ENCODE data around the gene PANK4. TPM values are rescaled to one million over a fixed set of nuclear protein-coding genes. Genes with fewer than 3 reads are reported as not detected.

Gene PANK4
- total RNA-seq, 6 experiments from 2014 or later, result 9.6 to 18.9 (median 13.4) TPM

DNA sequence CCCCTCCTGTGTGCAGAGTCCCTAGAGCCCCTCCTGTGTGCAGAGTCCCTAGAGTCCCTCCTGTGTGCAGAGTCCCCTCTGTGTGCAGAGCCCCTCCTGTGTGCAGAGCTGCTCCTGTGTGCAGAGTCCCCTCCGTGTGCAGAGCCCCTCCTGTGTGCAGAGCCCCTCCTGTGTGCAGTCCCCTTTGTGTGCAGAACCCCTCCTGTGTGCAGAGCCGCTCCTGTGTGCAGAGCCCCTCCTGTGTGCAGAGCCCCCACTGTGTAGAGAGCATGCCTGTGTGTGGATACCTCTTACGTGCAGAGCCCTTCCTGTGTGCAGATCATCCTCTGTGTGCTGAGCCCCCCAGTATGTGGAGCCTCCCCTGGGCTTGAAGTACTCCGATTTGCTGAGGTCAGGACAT lies 12.0 kb upstream of the PANK4 start:
- DNase-seq (no peak), ATAC-seq (no peak)
- 83% methylated on average over 1 of the region's 4 CpGs for WGBS (ENCODE audit: insufficient coverage, low coverage, low lambda C conversion rate, missing lambda C conversion rate)
- intact Hi-C loops (cut with DNase I), result no loop called here
- Histone ChIP-seq H3K27ac (no peak overlapping the region), H3K9me3 (no peaks in the 10 kb centered on the region), H3K36me3 (no peaks in the 10 kb centered on the region), H3K27me3 (no peaks in the 10 kb centered on the region), H3K4me3 (no peak overlapping the region), H3K4me1 (no peaks in the 10 kb centered on the region)
- TF ChIP-seq, protein P1, sequence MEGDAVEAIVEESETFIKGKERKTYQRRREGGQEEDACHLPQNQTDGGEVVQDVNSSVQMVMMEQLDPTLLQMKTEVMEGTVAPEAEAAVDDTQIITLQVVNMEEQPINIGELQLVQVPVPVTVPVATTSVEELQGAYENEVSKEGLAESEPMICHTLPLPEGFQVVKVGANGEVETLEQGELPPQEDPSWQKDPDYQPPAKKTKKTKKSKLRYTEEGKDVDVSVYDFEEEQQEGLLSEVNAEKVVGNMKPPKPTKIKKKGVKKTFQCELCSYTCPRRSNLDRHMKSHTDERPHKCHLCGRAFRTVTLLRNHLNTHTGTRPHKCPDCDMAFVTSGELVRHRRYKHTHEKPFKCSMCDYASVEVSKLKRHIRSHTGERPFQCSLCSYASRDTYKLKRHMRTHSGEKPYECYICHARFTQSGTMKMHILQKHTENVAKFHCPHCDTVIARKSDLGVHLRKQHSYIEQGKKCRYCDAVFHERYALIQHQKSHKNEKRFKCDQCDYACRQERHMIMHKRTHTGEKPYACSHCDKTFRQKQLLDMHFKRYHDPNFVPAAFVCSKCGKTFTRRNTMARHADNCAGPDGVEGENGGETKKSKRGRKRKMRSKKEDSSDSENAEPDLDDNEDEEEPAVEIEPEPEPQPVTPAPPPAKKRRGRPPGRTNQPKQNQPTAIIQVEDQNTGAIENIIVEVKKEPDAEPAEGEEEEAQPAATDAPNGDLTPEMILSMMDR (IDR thresholded peaks at IDR 0.05), result no peak
- no peak for TF ChIP-seq POLR2A (IDR thresholded peaks at IDR 0.05)

DNA sequence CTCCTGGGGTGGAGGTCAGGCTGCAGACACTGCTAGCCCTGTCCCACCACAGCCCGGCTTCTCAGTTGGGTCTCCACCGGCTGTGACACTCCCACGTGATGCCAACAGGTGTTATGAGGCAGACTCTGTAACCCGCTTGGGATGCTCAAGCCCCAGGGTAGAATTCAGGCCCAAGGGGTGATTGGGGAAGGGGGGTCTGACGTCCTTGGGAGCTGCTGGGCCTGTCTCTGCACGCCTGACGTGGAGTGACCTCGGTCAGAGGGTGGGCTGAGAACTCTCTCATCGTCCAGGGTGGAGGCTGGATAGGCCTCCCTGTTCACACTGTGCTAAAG lies 11.4 kb upstream of the PANK4 start:
- H3K4me3 ChIP-seq, result no peak overlapping the region
- H3K27ac ChIP-seq, result no peak overlapping the region
- TF ChIP-seq POLR2A (IDR thresholded peaks at IDR 0.05), result no peak
- TF ChIP-seq, protein P1 (IDR thresholded peaks at IDR 0.05), result no peak
- intact Hi-C loops (cut with DNase I), result no loop called here
- DNase-seq (no peak), ATAC-seq (no peak)
- WGBS (ENCODE audit: insufficient coverage, low coverage, low lambda C conversion rate, missing lambda C conversion rate), result no CpG with 5 or more reads among the region's 9 CpGs
- no peaks in the 10 kb centered on the region for H3K36me3 ChIP-seq
- H3K4me1 ChIP-seq, result no peaks in the 10 kb centered on the region
- H3K27me3 ChIP-seq, result no peaks in the 10 kb centered on the region
- no peaks in the 10 kb centered on the region for H3K9me3 ChIP-seq

DNA sequence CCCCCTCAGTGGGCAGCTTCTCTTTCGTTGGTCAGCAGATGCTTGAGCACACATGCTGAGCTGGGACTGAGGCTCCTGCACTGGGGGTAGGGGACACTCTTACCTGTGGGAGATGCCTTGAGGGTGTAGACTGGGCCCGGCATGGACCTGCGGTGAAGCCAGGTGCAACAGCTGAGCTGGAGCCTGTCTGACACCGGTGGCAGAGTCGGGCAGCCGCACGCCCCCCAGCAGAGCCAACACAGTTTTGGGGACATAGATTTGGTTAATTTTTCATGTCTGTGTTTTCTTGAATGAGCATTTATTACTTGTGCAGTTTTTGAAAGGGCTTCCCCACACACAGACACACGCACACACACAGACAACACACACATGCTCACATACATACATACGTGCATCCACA lies 9.6 kb upstream of the PANK4 start:
- Histone ChIP-seq H3K4me3 (no peak overlapping the region), H3K4me1 (peaks cover 0 to 4% (median under 1%) of the 10 kb centered on the region in 4 donors), H3K27ac (no peak overlapping the region), H3K27me3 (no peaks in the 10 kb centered on the region), H3K9me3 (no peaks in the 10 kb centered on the region), H3K36me3 (no peaks in the 10 kb centered on the region)
- DNase-seq, result no peak
- ATAC-seq, result no peak
- 90% methylated on average over 5 of the region's 9 CpGs for WGBS (ENCODE audit: insufficient coverage, low coverage, low lambda C conversion rate, missing lambda C conversion rate)
- intact Hi-C loops (cut with DNase I), result no loop called here
- TF ChIP-seq POLR2A (IDR thresholded peaks at IDR 0.05), result no peak
- TF ChIP-seq, protein P1 (IDR thresholded peaks at IDR 0.05), result no peak

DNA sequence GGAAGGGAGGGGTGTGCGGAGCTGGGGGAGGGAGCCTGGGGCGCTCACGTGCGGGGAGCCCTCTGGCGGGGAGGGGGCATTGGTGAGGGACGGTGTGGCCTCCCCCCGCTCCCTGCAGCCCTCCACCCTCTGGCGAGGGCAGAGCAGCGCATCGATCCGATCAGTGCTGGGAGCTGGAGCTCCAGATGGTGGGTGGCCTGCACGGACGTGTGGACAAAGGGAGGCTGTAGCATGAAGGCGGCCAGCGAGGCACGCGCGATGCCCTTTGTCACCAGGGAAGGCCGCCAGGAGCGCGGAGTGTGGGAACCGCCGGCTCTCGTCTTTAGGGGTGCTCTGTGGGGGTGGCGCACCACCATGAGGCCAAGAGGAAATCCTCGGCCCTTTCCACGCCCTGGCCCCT lies 9.1 kb upstream of the PANK4 start:
- Histone ChIP-seq H3K27me3 (no peaks in the 10 kb centered on the region), H3K4me1 (peaks cover 0 to 9% (median 4%) of the 10 kb centered on the region in 4 donors), H3K27ac (no peak overlapping the region), H3K4me3 (no peak overlapping the region), H3K9me3 (no peaks in the 10 kb centered on the region), H3K36me3 (no peaks in the 10 kb centered on the region)
- intact Hi-C loops (cut with DNase I), result no loop called here
- ATAC-seq (no peak), DNase-seq (no peak)
- TF ChIP-seq, protein P1 (IDR thresholded peaks at IDR 0.05), result no peak
- TF ChIP-seq POLR2A (IDR thresholded peaks at IDR 0.05), result no peak
- 33% methylated on average over 6 of the region's 27 CpGs for WGBS (ENCODE audit: insufficient coverage, low coverage, low lambda C conversion rate, missing lambda C conversion rate)
